Naive thymus-derived CD8-positive, alpha-beta T cell (primary cell): ENCODE data around the gene RNF144A. TPM values are rescaled to one million over a fixed set of nuclear protein-coding genes. Genes with fewer than 3 reads are reported as not detected.

Experiments
- ATAC-seq, 2 donors: fragments of 150-1000 bp; cut with Tn5 transposase in 1 of 2; sonication (Bioruptor Pico), chemical (Tn5 transposase) in 1 of 2; 1 replicate in 1 of 2; 2 replicates in 1 of 2; pipeline ENCODE4 v1.10.0; 2021; ENCODE audit warnings: mild to moderate bottlenecking in 2 of 2, moderate library complexity in 2 of 2
- POLR2A ChIA-PET: fragments of 350-600 bp; sonication (Branson Sonifier 250); formaldehyde crosslinking; loops from one replicate; lab custom pipeline; 2021; ENCODE audit warnings: antibody characterized with exemption; lab: Charles Lee
- DNase-seq, 10 donors: peaks; one replicate each; pipeline versions ENCODE4 v3.0.0 to v3.0.0-alpha.2; 2020 to 2022
- H3K27ac Mint-ChIP-seq, 10 donors: one replicate each; pipeline ENCODE4 v1.8.0; 2020 to 2022; ENCODE audit warnings: mild to moderate bottlenecking in 10 of 10, mixed read lengths in 10 of 10, moderate library complexity in 4 of 10, inconsistent platforms in 1 of 10
- H3K27me3 Mint-ChIP-seq, 5 donors: one replicate each; pipeline ENCODE4 v1.8.0; 2021 to 2022; ENCODE audit warnings: mixed read lengths in 5 of 5
- H3K36me3 Mint-ChIP-seq, 3 donors: one replicate each; pipeline ENCODE4 v1.8.0; 2020 to 2022; ENCODE audit warnings: mixed read lengths in 3 of 3, mild to moderate bottlenecking in 2 of 3, inconsistent platforms in 1 of 3
- H3K4me1 Mint-ChIP-seq, 4 donors: one replicate each; pipeline ENCODE4 v1.8.0; 2021 to 2022; ENCODE audit warnings: mixed read lengths in 4 of 4
- H3K4me3 Mint-ChIP-seq, 10 donors: one replicate each; pipeline ENCODE4 v1.8.0; 2020 to 2022; ENCODE audit warnings: mild to moderate bottlenecking in 10 of 10, mixed read lengths in 10 of 10, moderate library complexity in 6 of 10, inconsistent platforms in 1 of 10
- H3K9me3 Mint-ChIP-seq, 9 donors: one replicate each; pipeline ENCODE4 v1.8.0; 2020 to 2022; ENCODE audit warnings: mixed read lengths in 9 of 9, mild to moderate bottlenecking in 3 of 9, inconsistent platforms in 1 of 9, moderate library complexity in 1 of 9
- polyA plus RNA-seq, 3 donors: library from polyadenylated mRNA; unstranded; fragments of 300-500 nt; fragmentation: Illumina TruSeq; gene quantifications; one replicate each; pipeline ENCODE4 v1.2.3, GENCODE V29; 2021
- total RNA-seq, 8 experiments: library from RNA in 2 of 8; stranded (reverse) in 2 of 8; gene quantifications; one replicate each; pipeline ENCODE4 v1.2.3 and lab custom pipeline; 2021 to 2026

RNF144A gene
- total and polyA plus RNA-seq, 5 experiments from 2014 or later: 10.3 to 42.7 (median 15.5) TPM

DNA sequence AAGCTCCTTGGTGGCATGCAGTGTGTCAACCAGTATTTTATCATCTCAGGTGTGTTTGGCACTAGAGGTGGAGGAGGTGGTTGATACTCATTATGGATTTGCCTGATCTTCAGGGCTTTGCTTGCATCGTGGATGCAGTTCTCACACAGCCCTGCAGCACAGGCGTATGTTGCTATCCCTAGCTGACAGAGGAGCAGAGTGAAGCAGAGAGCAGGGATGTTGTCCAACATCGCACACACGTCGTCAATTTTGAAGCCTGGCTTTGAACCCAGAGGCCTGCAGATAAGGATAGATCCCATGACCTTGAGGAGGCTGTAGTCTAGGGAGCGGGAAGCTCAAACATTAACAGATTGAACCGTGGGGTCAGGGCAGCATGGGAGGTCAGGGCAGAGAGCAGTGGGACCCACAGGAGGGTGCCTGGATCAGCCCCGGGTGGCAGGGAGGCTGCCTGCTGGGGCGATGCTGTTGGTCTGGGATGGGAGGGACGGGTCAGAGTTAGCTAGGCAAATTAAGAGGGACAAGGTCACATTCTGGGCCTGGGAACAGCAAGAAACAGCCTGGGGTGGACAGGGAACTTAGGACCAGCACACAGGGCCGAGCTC lies 4.2 kb downstream of the RNF144A start:
- Mint-ChIP-seq H3K27ac (peak overlapping the region in 8 of 10 donors; percentile 11 to 88 (median 62)), H3K27me3 (no peaks in the 10 kb centered on the region), H3K4me1 (peaks cover 59 to 85% (median 80%) of the 10 kb centered on the region in 4 donors), H3K9me3 (peaks cover 0 to 3% (median 0%) of the 10 kb centered on the region in 9 donors), H3K4me3 (peak overlapping the region in 7 of 10 donors; percentile 1 to 75 (median 63)), H3K36me3 (peaks cover 0 to 9% (median 7%) of the 10 kb centered on the region in 3 donors)
- POLR2A ChIA-PET: interaction anchor here (0.9 to 6.7 kb wide), 5 partner anchors 11 to 110 kb away, joined by 3 to 55 read pairs (median 5); no protein-coding TSS in a partner anchor
- ATAC-seq: no peak
- DNase-seq: no peak

DNA sequence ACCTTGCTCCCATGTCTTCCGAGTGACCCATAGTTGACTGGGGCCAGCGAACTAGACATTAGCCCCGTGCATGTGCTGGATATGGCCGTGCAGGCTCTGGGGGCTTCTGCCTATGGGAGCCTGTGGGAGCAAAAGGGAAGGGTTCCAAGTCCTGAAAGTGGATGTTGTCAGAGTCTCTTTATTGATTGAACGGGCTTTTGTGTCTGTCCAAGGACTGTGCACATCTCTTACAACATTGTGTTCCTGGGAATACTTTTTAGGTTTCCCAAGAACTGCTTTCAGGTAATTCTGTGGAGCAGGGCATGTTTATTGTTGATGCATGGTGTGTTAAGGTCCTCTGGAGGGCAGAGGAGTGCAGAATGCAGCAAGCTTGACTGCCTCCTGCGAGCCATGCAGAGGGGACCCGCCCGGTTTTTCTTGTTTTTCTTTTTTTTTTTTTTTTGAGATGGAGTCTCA lies 5.0 kb downstream of the RNF144A start:
- ATAC-seq: peak; percentile 28 to 66
- POLR2A ChIA-PET: interaction anchor here (0.7 to 6.7 kb wide), 4 partner anchors 12 to 109 kb away, joined by 3 to 55 read pairs (median 7); no protein-coding TSS in a partner anchor
- Mint-ChIP-seq H3K4me3 (peak overlapping the region in 7 of 10 donors; percentile 16 to 67 (median 54)), H3K9me3 (peaks cover 0 to 3% (median 0%) of the 10 kb centered on the region in 9 donors), H3K27ac (peak overlapping the region in 8 of 10 donors; percentile 9 to 85 (median 45)), H3K4me1 (peaks cover 65 to 87% (median 84%) of the 10 kb centered on the region in 4 donors), H3K27me3 (no peaks in the 10 kb centered on the region), H3K36me3 (peaks cover 0 to 13% (median 7%) of the 10 kb centered on the region in 3 donors)
- DNase-seq: peak in 2 of 10 donors; percentile 34 to 39

DNA sequence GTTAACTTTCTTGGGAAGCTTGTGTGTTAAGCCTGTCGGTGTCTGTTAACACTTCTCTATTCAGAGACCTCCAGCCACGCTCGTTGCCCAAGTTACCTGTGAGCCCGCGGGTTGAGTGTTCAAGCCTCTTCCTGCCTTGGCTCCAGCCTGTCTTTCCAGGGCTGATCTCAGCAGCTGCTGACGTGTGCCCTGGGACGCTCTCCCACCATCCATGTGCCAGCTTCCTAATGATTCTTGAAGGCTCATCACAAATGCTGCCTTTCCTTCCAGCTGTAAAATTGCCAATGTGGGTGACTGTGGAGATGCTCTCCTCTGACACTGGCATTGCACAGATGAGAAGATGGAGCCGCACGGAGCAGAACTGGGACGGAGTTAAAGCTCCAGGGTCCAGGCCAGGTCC lies 6.1 kb downstream of the RNF144A start:
- POLR2A ChIA-PET: interaction anchor here (0.6 to 6.7 kb wide), 2 partner anchors 13 to 26 kb away, joined by 3 to 55 read pairs; no protein-coding TSS in a partner anchor
- H3K4me3 Mint-ChIP-seq: peak overlapping the region in 6 of 10 donors; percentile 30 to 67 (median 59)
- peak overlapping the region; percentile 5 to 85 (median 66) for H3K27ac Mint-ChIP-seq
- DNase-seq (no peak), ATAC-seq (no peak)
- H3K4me1 Mint-ChIP-seq: peaks cover 70 to 98% (median 92%) of the 10 kb centered on the region in 4 donors
- peaks cover 4 to 24% (median 13%) of the 10 kb centered on the region in 3 donors for H3K36me3 Mint-ChIP-seq
- peaks cover 0 to 5% (median 0%) of the 10 kb centered on the region in 9 donors for H3K9me3 Mint-ChIP-seq
- no peaks in the 10 kb centered on the region for H3K27me3 Mint-ChIP-seq

DNA sequence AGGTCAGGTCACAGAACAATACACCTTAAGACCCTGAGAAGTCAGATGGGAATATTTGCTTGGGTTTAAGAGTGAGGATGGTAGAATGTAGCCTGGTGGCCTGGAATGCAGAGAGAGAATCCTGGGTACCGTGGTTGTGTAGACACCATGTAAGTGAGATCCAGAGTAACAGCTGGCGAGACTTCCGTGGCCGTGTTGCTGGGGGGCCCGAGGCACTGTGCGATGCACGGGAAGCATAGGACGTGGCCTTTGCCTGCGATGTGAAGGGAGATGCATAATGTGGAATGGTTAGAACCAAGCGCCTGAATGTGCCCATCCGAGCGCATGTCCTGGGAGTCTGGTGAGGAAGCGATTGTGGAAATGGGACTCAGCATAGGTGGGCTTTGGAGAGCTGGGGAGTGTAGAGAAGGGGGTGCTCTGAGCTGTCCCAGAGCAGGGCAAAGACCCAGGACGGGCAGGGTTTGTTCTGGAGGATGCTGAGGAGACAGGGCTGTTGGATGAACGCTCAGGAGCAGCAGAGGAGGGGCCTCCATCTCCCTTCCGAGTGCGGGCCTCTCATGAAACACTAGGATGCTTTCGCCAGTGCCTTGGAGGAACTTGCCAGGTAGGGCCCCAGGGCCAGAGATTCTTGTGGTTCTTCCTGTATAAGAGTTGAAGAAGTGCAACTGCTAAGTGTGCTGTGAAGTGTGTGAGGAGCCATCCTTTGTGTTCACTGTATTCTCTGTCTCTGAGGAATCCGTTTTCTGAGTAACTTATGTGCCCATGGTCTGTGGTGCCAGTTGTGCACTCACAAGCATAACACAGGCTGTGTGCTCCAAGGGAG lies 7.1 kb downstream of the RNF144A start:
- ATAC-seq (no peak), DNase-seq (no peak)
- Mint-ChIP-seq H3K36me3 (peaks cover 4 to 22% (median 18%) of the 10 kb centered on the region in 3 donors), H3K27ac (peak overlapping the region; percentile 63 to 93 (median 80)), H3K9me3 (peaks cover 0 to 5% (median 0%) of the 10 kb centered on the region in 9 donors), H3K4me1 (peaks cover 70 to 99% (median 95%) of the 10 kb centered on the region in 4 donors), H3K4me3 (peak overlapping the region in 7 of 10 donors; percentile 20 to 65 (median 46)), H3K27me3 (no peaks in the 10 kb centered on the region)
- POLR2A ChIA-PET: interaction anchor here (6.7 kb wide), 1 partner anchor 14 kb away, joined by 55 read pairs; no protein-coding TSS in a partner anchor

DNA sequence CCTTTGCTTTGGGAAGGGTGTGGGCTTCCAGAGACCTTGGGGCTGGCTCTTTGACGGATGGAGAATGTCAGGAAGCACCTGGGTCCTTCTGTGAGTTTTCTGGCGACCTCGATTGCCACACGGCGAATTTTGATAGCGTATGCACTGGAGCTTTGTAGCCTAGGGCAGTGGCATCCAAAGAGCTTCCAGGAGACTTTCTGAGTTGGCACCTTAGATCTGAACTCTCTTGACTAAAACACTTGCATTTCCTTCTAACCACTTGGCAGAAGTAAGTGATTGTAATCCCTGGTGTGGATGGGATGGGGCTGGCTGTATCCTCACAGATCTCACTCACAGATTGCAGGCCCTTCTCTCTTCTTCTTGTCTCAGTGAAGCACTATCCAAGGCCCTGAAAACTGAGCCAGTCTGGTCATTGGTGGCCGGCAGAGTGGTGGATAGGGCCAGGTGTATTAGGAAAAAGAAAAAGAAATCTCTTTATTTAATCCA lies 7.8 kb downstream of the RNF144A start:
- Mint-ChIP-seq H3K4me3 (peak overlapping the region in 6 of 10 donors; percentile 11 to 54 (median 46)), H3K27me3 (no peaks in the 10 kb centered on the region), H3K27ac (peak overlapping the region in 9 of 10 donors; percentile 23 to 93 (median 77)), H3K9me3 (peaks cover 0 to 2% (median 0%) of the 10 kb centered on the region in 9 donors), H3K4me1 (peaks cover 69 to 99% (median 95%) of the 10 kb centered on the region in 4 donors), H3K36me3 (peaks cover 4 to 22% (median 19%) of the 10 kb centered on the region in 3 donors)
- DNase-seq: no peak
- no peak for ATAC-seq
- POLR2A ChIA-PET: no interaction called here

DNA sequence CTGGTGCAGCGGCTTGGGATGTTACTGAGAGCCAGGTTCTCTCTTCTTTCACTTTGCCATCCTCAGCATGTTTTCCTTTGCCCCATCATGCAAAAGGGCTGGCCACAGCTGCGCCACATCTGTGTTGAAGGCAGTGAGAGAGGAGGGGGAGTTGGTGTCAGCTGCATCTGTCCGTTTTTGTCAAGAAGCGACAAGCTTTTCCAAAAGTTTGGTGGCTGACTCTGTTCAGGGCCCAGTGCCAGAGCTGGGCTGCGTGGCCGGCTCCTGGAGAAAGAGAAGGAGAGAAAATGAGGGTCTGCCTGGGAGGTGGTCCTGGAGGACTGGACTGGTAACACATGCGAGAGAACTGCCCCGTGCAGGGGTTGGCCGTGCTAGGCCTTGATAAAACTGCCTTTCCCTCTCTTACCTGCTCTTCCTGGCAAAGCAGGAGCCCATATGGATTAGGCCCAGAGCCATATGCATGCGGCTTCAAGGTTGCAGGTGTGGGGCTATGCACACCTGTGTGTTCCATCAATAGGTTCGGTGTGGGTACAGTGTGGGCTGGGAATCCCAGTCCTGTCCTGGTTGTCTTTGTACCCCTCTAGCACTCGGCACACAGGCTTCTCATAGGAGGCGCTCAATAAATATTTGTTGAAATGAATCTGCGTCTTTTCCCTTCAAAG lies 9.0 kb downstream of the RNF144A start:
- POLR2A ChIA-PET: no interaction called here
- H3K9me3 Mint-ChIP-seq: peaks cover 0 to 2% (median 0%) of the 10 kb centered on the region in 9 donors
- ATAC-seq: no peak
- no peaks in the 10 kb centered on the region for H3K27me3 Mint-ChIP-seq
- no peak for DNase-seq
- peak overlapping the region in 2 of 10 donors; percentile 18 to 63 for H3K4me3 Mint-ChIP-seq
- H3K36me3 Mint-ChIP-seq: peaks cover 4 to 25% (median 23%) of the 10 kb centered on the region in 3 donors
- peak overlapping the region in 6 of 10 donors; percentile 10 to 87 (median 62) for H3K27ac Mint-ChIP-seq
- peaks cover 62 to 94% (median 88%) of the 10 kb centered on the region in 4 donors for H3K4me1 Mint-ChIP-seq

DNA sequence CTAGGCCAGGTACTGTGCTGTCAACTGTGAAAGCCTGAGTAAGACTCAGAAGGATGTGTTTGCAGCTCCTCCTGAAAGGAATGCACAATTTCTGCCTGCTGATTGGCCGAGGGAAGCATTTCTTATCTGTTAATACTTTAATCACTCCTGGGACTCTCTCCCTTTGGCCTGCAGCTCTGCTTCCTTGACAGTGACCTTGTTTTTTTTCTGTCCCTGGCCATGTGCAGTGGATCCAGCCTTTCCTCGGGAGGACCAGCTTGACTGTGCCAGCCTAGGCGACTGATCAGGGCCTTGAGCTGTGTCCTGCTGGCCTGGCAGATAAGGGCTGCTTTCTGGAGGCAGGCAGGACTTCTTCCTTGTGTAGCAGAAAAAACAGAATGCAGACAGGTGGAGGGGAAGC lies 10.0 kb downstream of the RNF144A start:
- H3K9me3 Mint-ChIP-seq: peaks cover 0 to 11% (median 3%) of the 10 kb centered on the region in 9 donors
- peaks cover 55 to 93% (median 86%) of the 10 kb centered on the region in 4 donors for H3K4me1 Mint-ChIP-seq
- peak overlapping the region in 1 of 10 donors; percentile 26 for H3K4me3 Mint-ChIP-seq
- peaks cover 13 to 33% (median 29%) of the 10 kb centered on the region in 3 donors for H3K36me3 Mint-ChIP-seq
- POLR2A ChIA-PET: interaction anchor here (0.9 to 1.4 kb wide), 2 partner anchors 9 to 17 kb away, joined by 3 to 7 read pairs; no protein-coding TSS in a partner anchor
- H3K27me3 Mint-ChIP-seq: no peaks in the 10 kb centered on the region
- no peak for ATAC-seq
- H3K27ac Mint-ChIP-seq: peak overlapping the region in 8 of 10 donors; percentile 0 to 77 (median 34)
- DNase-seq: no peak

DNA sequence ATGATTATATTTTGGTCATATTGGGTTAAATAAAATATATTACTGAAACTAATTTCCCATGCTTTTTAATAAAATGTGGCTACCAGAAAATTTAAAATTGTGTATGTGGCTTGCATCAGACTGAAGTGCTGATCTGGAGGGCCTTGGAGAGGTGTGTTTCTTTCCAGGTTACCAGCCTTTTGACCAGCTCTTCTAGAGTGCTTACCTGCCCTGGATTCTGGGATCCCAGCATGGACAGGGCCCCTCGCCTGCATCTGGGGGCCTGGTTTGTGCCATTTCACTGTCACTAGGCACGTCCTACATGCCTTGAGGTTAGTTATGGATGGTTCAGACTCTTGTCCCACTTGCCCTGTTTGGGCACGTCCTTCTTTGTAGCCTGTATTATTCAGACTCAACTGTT lies 10.5 kb downstream of the RNF144A start:
- H3K4me3 Mint-ChIP-seq: peak overlapping the region in 1 of 10 donors; percentile 12
- peaks cover 14 to 36% (median 29%) of the 10 kb centered on the region in 3 donors for H3K36me3 Mint-ChIP-seq
- no peaks in the 10 kb centered on the region for H3K27me3 Mint-ChIP-seq
- POLR2A ChIA-PET: interaction anchor here (1.4 kb wide), 1 partner anchor 9 kb away, joined by 7 read pairs; no protein-coding TSS in a partner anchor
- H3K4me1 Mint-ChIP-seq: peaks cover 54 to 93% (median 82%) of the 10 kb centered on the region in 4 donors
- no peak for DNase-seq
- peak overlapping the region in 6 of 10 donors; percentile 7 to 78 (median 60) for H3K27ac Mint-ChIP-seq
- peaks cover 0 to 14% (median 3%) of the 10 kb centered on the region in 9 donors for H3K9me3 Mint-ChIP-seq
- ATAC-seq: no peak

DNA sequence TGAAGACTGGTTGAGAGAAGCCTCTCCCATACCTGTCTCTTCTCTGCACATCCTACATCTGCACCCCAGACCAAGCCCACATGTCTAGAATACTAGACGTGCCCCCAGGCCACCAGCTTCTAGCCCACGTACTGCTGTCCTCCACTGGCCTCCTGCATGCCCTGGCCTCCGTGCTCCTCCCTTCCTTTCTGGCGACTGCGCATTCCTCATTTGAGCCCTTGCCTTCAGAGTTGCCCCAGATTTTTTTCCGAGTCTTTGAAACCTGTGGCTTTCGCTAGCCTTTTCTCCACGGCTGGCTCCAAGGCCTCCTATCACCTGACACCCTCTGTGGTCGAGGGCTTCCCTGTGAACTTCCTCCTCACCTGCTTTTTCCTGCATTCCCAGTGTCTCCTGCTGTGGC lies 11.2 kb downstream of the RNF144A start:
- Mint-ChIP-seq H3K27ac (peak overlapping the region; percentile 51 to 90 (median 70)), H3K4me1 (peaks cover 52 to 93% (median 82%) of the 10 kb centered on the region in 4 donors), H3K36me3 (peaks cover 14 to 36% (median 29%) of the 10 kb centered on the region in 3 donors), H3K4me3 (peak overlapping the region in 6 of 10 donors; percentile 23 to 64 (median 43)), H3K27me3 (no peaks in the 10 kb centered on the region), H3K9me3 (peaks cover 0 to 14% (median 3%) of the 10 kb centered on the region in 9 donors)
- ATAC-seq (no peak), DNase-seq (no peak)
- POLR2A ChIA-PET: no interaction called here

DNA sequence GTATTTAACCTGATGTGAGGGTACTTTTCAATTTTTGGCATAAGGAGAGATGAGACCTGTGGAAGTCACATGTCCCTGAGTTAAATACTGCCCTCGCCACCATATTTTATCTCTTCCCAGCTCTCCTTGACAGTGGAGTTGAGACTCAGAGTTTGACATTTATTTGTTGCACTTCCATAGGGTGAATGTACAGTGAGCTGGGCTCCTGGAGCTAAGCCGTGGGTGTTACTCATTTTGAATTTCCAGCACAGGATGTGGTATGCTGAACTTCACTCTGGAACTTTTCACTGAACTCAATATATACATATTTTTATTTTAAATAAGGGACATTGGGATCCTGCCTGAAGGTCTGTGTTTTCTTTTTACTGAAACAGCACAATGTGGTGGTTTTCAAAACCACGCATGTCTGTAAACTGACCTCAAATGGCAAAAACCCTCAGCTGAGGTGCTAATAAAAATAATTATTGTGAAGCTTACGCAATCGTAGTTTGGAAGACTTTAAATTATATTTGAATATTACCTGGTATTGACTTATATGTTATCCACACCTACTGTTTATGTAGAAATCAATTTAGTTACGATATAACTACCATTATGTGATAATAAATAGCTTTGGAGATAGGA lies 12.1 kb downstream of the RNF144A start:
- H3K27ac Mint-ChIP-seq: peak overlapping the region in 9 of 10 donors; percentile 16 to 78 (median 64)
- ATAC-seq (peak in 1 of 2 donors; percentile 30), DNase-seq (no peak)
- POLR2A ChIA-PET: interaction anchor here (1.5 kb wide), 1 partner anchor 19 kb away, joined by 4 read pairs; no protein-coding TSS in a partner anchor
- peaks cover 0 to 14% (median 3%) of the 10 kb centered on the region in 9 donors for H3K9me3 Mint-ChIP-seq
- H3K36me3 Mint-ChIP-seq: peaks cover 14 to 36% (median 26%) of the 10 kb centered on the region in 3 donors
- peaks cover 46 to 93% (median 80%) of the 10 kb centered on the region in 4 donors for H3K4me1 Mint-ChIP-seq
- H3K4me3 Mint-ChIP-seq: peak overlapping the region in 4 of 10 donors; percentile 19 to 64 (median 42)
- no peaks in the 10 kb centered on the region for H3K27me3 Mint-ChIP-seq
